ENCODE measurements around the gene RPLP2. TPM values are rescaled to one million over a fixed set of nuclear protein-coding genes. Genes with fewer than 3 reads are reported as not detected.

Gene RPLP2
- total RNA-seq, 6 experiments from 2014 or later = 1,532 to 1,781 (median 1,709) TPM

GRCh38 chr11:810040-810567, 337 bp downstream of the RPLP2 start:
- Mint-ChIP-seq H3K9me3 (no peaks in the 10 kb centered on the region), H3K4me3 (peak overlapping the region; percentile 98)

GRCh38 chr11:811446-812245, 1.9 kb downstream of the RPLP2 start:
- Mint-ChIP-seq H3K4me3 (peak overlapping the region; percentile 98), H3K27ac (peak overlapping the region; percentile 73), H3K36me3 (ENCODE audit: low read depth) (peaks cover 30% of the 10 kb centered on the region), H3K27me3 (ENCODE audit: insufficient read depth) (peaks cover 25% of the 10 kb centered on the region), H3K4me1 (ENCODE audit: low read depth) (peaks cover 32% of the 10 kb centered on the region), H3K9me3 (no peaks in the 10 kb centered on the region)
- peak; percentile 32; the same call in 1 of the 2 replicates for TF ChIP-seq CTCF (IDR thresholded peaks at IDR 0.05)
- DNase-seq = no peak

More at GRCh38 chr11:810040-810567, 337 bp downstream of the RPLP2 start:
- Mint-ChIP-seq H3K4me1 (ENCODE audit: low read depth) (peaks cover 32% of the 10 kb centered on the region), H3K36me3 (ENCODE audit: low read depth) (peaks cover 30% of the 10 kb centered on the region), H3K27me3 (ENCODE audit: insufficient read depth) (peaks cover 18% of the 10 kb centered on the region), H3K27ac (peak overlapping the region; percentile 100)
- TF ChIP-seq CTCF (IDR thresholded peaks at IDR 0.05) = peak; percentile 41; the same call in 1 of the 2 replicates
- no peak for DNase-seq

- H3K9me3 Mint-ChIP-seq = no peaks in the 10 kb centered on the region
- DNase-seq = no peak
- peaks cover 25% of the 10 kb centered on the region for H3K27me3 Mint-ChIP-seq (ENCODE audit: insufficient read depth)
- H3K36me3 Mint-ChIP-seq (ENCODE audit: low read depth) = peaks cover 30% of the 10 kb centered on the region
- H3K4me3 Mint-ChIP-seq = peak overlapping the region; percentile 26; the same call in 1 of the 2 replicates
- TF ChIP-seq CTCF (IDR thresholded peaks at IDR 0.05) = no peak
- H3K27ac Mint-ChIP-seq = peak overlapping the region; percentile 73
- H3K4me1 Mint-ChIP-seq (ENCODE audit: low read depth) = peaks cover 32% of the 10 kb centered on the region
Measured at GRCh38 chr11:812390-812789, 2.6 kb downstream of the RPLP2 start.

GRCh38 chr11:813072-813455, 3.3 kb downstream of the RPLP2 start:
- Mint-ChIP-seq H3K4me1 (ENCODE audit: low read depth) (peaks cover 26% of the 10 kb centered on the region), H3K27me3 (ENCODE audit: insufficient read depth) (peaks cover 25% of the 10 kb centered on the region), H3K36me3 (ENCODE audit: low read depth) (peaks cover 30% of the 10 kb centered on the region), H3K9me3 (no peaks in the 10 kb centered on the region), H3K4me3 (no peak overlapping the region), H3K27ac (no peak overlapping the region; the same call in 1 of the 2 replicates)
- TF ChIP-seq CTCF (IDR thresholded peaks at IDR 0.05) = no peak
- no peak for DNase-seq

GRCh38 chr11:813456-814096, 3.8 kb downstream of the RPLP2 start:
- H3K4me1 Mint-ChIP-seq (ENCODE audit: low read depth) = peaks cover 30% of the 10 kb centered on the region
- no peaks in the 10 kb centered on the region for H3K9me3 Mint-ChIP-seq
- no peak for TF ChIP-seq CTCF (IDR thresholded peaks at IDR 0.05)
- H3K27me3 Mint-ChIP-seq (ENCODE audit: insufficient read depth) = peaks cover 25% of the 10 kb centered on the region
- no peak for DNase-seq
- H3K4me3 Mint-ChIP-seq = no peak overlapping the region
- peaks cover 30% of the 10 kb centered on the region for H3K36me3 Mint-ChIP-seq (ENCODE audit: low read depth)
- H3K27ac Mint-ChIP-seq = peak overlapping the region; percentile 68

Data from HFFc6 (cell line).